Stomach (tissue), 9 donors: ENCODE data around the gene PLXND1. TPM values are rescaled to one million over a fixed set of nuclear protein-coding genes. Genes with fewer than 3 reads are reported as not detected.

Experiments used
- DNase-seq, 2 donors: peaks; one replicate each; pipeline versions ENCODE4 v3.0.0 to v3.0.0-alpha.2; 2013 to 2019
- H3K27ac ChIP-seq, 5 donors: fragments of 200-600 bp in 4 of 5; sonication (generic) in 4 of 5; one replicate each; pipeline ENCODE4 v1.5.1; 2013 to 2019; ENCODE audit warnings: mild to moderate bottlenecking in 1 of 5, moderate library complexity in 1 of 5
- H3K27me3 ChIP-seq, 3 donors: fragments of 200-600 bp; sonication (generic); one replicate each; pipeline ENCODE4 v1.5.1; 2017 to 2019; ENCODE audit warnings: mixed run types in 1 of 3
- H3K36me3 ChIP-seq, 4 donors: fragments of 200-600 bp; sonication (generic); 1 replicate in 3 of 4; 2 replicates in 1 of 4; pipeline ENCODE4 v1.5.1; 2016 to 2019
- H3K4me1 ChIP-seq, 4 donors: fragments of 200-600 bp; sonication (generic); one replicate each; pipeline ENCODE4 v1.5.1; 2016 to 2019
- H3K4me3 ChIP-seq, 4 donors: fragments of 200-600 bp; sonication (generic) in 3 of 4; one replicate each; pipeline ENCODE4 v1.5.1; 2016 to 2019; ENCODE audit warnings: mild to moderate bottlenecking in 1 of 4
- H3K9me3 ChIP-seq, 4 donors: fragments of 200-600 bp; sonication (generic); one replicate each; pipeline ENCODE4 v1.5.1; 2016 to 2019
- CTCF ChIP-seq, 7 experiments: fragments of 450-650 bp in 4 of 7; fragments of 200-600 bp in 3 of 7; sonication (generic) in 3 of 7; IDR thresholded peaks; one replicate each; pipeline ENCODE4 v1.5.1; 2016 to 2019; ENCODE audit warnings: antibody characterized with exemption in 7 of 7, control low read depth in 2 of 7, mild to moderate bottlenecking in 1 of 7
- EP300 ChIP-seq: sonication (generic); formaldehyde crosslinking; IDR thresholded peaks from one replicate; pipeline ENCODE4 v1.6.1; 2017; ENCODE audit warnings: antibody characterized with exemption
- POLR2A ChIP-seq, 4 donors: fragments of 450-650 bp; IDR thresholded peaks; one replicate each; pipeline ENCODE4 v1.6.1; 2016; ENCODE audit warnings: antibody characterized with exemption in 4 of 4, control low read depth in 2 of 4, mild to moderate bottlenecking in 1 of 4, moderate library complexity in 1 of 4
- POLR2AphosphoS5 ChIP-seq, 3 donors: sonication (generic); formaldehyde crosslinking; IDR thresholded peaks; one replicate each; pipeline ENCODE4 v1.6.1; 2016; ENCODE audit warnings: antibody characterized with exemption in 3 of 3
- WGBS, 5 donors: extraction: QIAGEN DNeasy Blood & Tissue Kit in 3 of 5; methylation state at CpG; one replicate each; pipeline versions ENCODE4 v1.1.5 to v1.1.7; 2013 to 2018; 5-methylcytosine and 5-hydroxymethylcytosine counted together
- intact Hi-C: fragments of 100-400 bp; cut with DNase I; formaldehyde crosslinking; loops from one replicate; pipeline ENCODE4 v1.15.1; 2023; ENCODE audit warnings: low total_unique reads
- polyA plus RNA-seq, 3 donors: library from polyadenylated mRNA; stranded (reverse); fragments of 200-250 nt; gene quantifications; one replicate each; pipeline ENCODE4 v1.2.3, GENCODE V29; 2013
- total RNA-seq, 5 donors: library from RNA; depleted of rRNA; stranded (reverse); fragments of >200 nt; gene quantifications; one replicate each; pipeline versions ENCODE4 v1.1.0 to v1.2.3, GENCODE V29; 2014 to 2016
- donor health status: healthy with polysubstance abuse.
- donor health status: Bipolar disorder and iron deficiency.
- donor health status: healthy.

The PLXND1 gene
- total and polyA plus RNA-seq, 8 donors = 22.6 to 251 (median 58.6) TPM

- no peaks in the 10 kb centered on the region for H3K27me3 ChIP-seq
- H3K9me3 ChIP-seq = no peaks in the 10 kb centered on the region
- H3K4me3 ChIP-seq = no peak overlapping the region
- TF ChIP-seq POLR2AphosphoS5 (IDR thresholded peaks at IDR 0.05) (no peak), POLR2A (IDR thresholded peaks at IDR 0.05) (no peak), CTCF (IDR thresholded peaks at IDR 0.05) (no peak), EP300 (no peak)
- H3K36me3 ChIP-seq = no peaks in the 10 kb centered on the region
- intact Hi-C loops = no loop called here
- no peak overlapping the region for H3K27ac ChIP-seq
- DNase-seq = no peak
- 82 to 100% (median 88%) methylated on average over 1 of the region's 1 CpG for WGBS, 5 donors
- peaks cover 0 to under 1% (median 0%) of the 10 kb centered on the region in 4 donors for H3K4me1 ChIP-seq
These were observed 71.4 kb downstream of the PLXND1 start for GRCh38 chr3:129535075-129535474.

GRCh38 chr3:129534428-129535027 lies 71.9 kb downstream of the PLXND1 start:
- Histone ChIP-seq H3K27ac (no peak overlapping the region), H3K9me3 (no peaks in the 10 kb centered on the region), H3K27me3 (no peaks in the 10 kb centered on the region), H3K36me3 (no peaks in the 10 kb centered on the region), H3K4me3 (no peak overlapping the region), H3K4me1 (peaks cover 0 to 4% (median 2%) of the 10 kb centered on the region in 4 donors)
- 81 to 97% (median 81%) methylated on average over 4 of the region's 4 CpGs for WGBS, 5 donors
- intact Hi-C loops = no loop called here
- no peak for TF ChIP-seq POLR2A (IDR thresholded peaks at IDR 0.05)
- TF ChIP-seq CTCF (IDR thresholded peaks at IDR 0.05) = no peak
- no peak for TF ChIP-seq EP300
- no peak for TF ChIP-seq POLR2AphosphoS5 (IDR thresholded peaks at IDR 0.05)
- no peak for DNase-seq

GRCh38 chr3:129533406-129533805 lies 73.1 kb downstream of the PLXND1 start:
- no peak overlapping the region for H3K4me3 ChIP-seq
- 92 to 95% (median 93%) methylated on average over 16 of the region's 16 CpGs for WGBS, 5 donors
- no peaks in the 10 kb centered on the region for H3K9me3 ChIP-seq
- DNase-seq = no peak
- TF ChIP-seq POLR2A (IDR thresholded peaks at IDR 0.05) (no peak), POLR2AphosphoS5 (IDR thresholded peaks at IDR 0.05) (no peak), CTCF (IDR thresholded peaks at IDR 0.05) (no peak), EP300 (no peak)
- H3K27me3 ChIP-seq = no peaks in the 10 kb centered on the region
- no peak overlapping the region for H3K27ac ChIP-seq
- peaks cover 0 to 4% (median 2%) of the 10 kb centered on the region in 4 donors for H3K4me1 ChIP-seq
- no peaks in the 10 kb centered on the region for H3K36me3 ChIP-seq
- intact Hi-C loops = no loop called here

GRCh38 chr3:129532261-129532660 lies 74.2 kb downstream of the PLXND1 start:
- Histone ChIP-seq H3K36me3 (no peaks in the 10 kb centered on the region), H3K9me3 (no peaks in the 10 kb centered on the region), H3K4me1 (peaks cover 0 to 4% (median 2%) of the 10 kb centered on the region in 4 donors), H3K27ac (no peak overlapping the region), H3K4me3 (no peak overlapping the region), H3K27me3 (no peaks in the 10 kb centered on the region)
- no peak for DNase-seq
- TF ChIP-seq CTCF (IDR thresholded peaks at IDR 0.05) = no peak
- no peak for TF ChIP-seq POLR2AphosphoS5 (IDR thresholded peaks at IDR 0.05)
- no peak for TF ChIP-seq POLR2A (IDR thresholded peaks at IDR 0.05)
- no peak for TF ChIP-seq EP300
- intact Hi-C loops = no loop called here
- WGBS, 5 donors = 94 to 96% (median 95%) methylated on average over 18 to 20 of the region's 20 CpGs
